H1 (cell line): ENCODE measurements around the gene FRMD4A. TPM values are rescaled to one million over a fixed set of nuclear protein-coding genes. Genes with fewer than 3 reads are reported as not detected.

Experiments used
- CTCF ChIA-PET: fragments of 300-600 bp; sonication (Branson Sonifier 250); formaldehyde crosslinking; loops from one replicate; lab custom pipeline; 2021; ENCODE audit not compliant: partially characterized antibody; lab: Charles Lee
- POLR2A ChIA-PET: fragments of 300-600 bp; sonication (Branson Sonifier 250); formaldehyde crosslinking; loops from one replicate; lab custom pipeline; 2021; ENCODE audit warnings: inconsistent platforms; ENCODE audit not compliant: partially characterized antibody; lab: Charles Lee
- DNase-seq, 2 experiments: peaks; one replicate each; pipeline versions ENCODE4 v3.0.0 to v3.0.0-alpha.2; 2010 to 2022; ENCODE audit warnings: low spot score in 2 of 2, low read depth in 1 of 2, mixed read lengths in 1 of 2
- FAIRE-seq: peaks from 2 replicates; lab custom pipeline; 2011; peaks lifted over from hg19 to GRCh38; lab: Jason Lieb, UNC
- H2AFZ ChIP-seq: 2 replicates; pipeline ENCODE4 v1.8.1; 2012; ENCODE audit warnings: low read length, inconsistent platforms
- H2AK5ac ChIP-seq: 2 replicates; pipeline ENCODE4 v1.6.1; 2013; ENCODE audit warnings: low read depth, low read length
- H2BK120ac ChIP-seq: replicated peaks from 2 replicates; pipeline ENCODE3; 2013; ENCODE audit warnings: low read depth, low read length, inconsistent platforms
- H2BK12ac ChIP-seq: 2 replicates; pipeline ENCODE4 v1.6.1; 2013; ENCODE audit warnings: low read depth, low read length
- H2BK15ac ChIP-seq: 2 replicates; pipeline ENCODE4 v1.6.1; 2013; ENCODE audit warnings: low read length
- H2BK20ac ChIP-seq: 2 replicates; pipeline ENCODE4 v1.6.1; 2013; ENCODE audit warnings: low read length
- H2BK5ac ChIP-seq: 2 replicates; pipeline ENCODE4 v1.6.1; 2013; ENCODE audit warnings: low read depth, low read length
- H3K14ac ChIP-seq: 2 replicates; pipeline ENCODE4 v1.6.1; 2013; ENCODE audit warnings: inconsistent platforms; ENCODE audit not compliant: insufficient read length
- H3K18ac ChIP-seq: 2 replicates; pipeline ENCODE4 v1.6.1; 2013; ENCODE audit warnings: low read length; ENCODE audit errors: extremely low read depth
- H3K23ac ChIP-seq: 2 replicates; pipeline ENCODE4 v1.6.1; 2013; ENCODE audit warnings: inconsistent platforms; ENCODE audit not compliant: insufficient read length
- H3K23me2 ChIP-seq: 2 replicates; pipeline ENCODE4 v1.6.1; 2013; ENCODE audit warnings: low read depth, low read length
- H3K27ac ChIP-seq: 2 replicates; pipeline ENCODE4 v1.6.1; 2011; ENCODE audit warnings: low read depth, low read length, inconsistent platforms
- H3K27me3 ChIP-seq, 4 experiments: replicated peaks in 1 of 4; 1 replicate in 1 of 4; 2 replicates in 3 of 4; pipeline versions ENCODE4 v1.6.1 to v1.8.1; 2011 to 2013; ENCODE audit warnings: low read length in 3 of 4, mild to moderate bottlenecking in 3 of 4, inconsistent platforms in 2 of 4, mixed read lengths in 2 of 4, moderate library complexity in 1 of 4; ENCODE audit not compliant: control insufficient read depth in 3 of 4, insufficient read depth in 3 of 4; ENCODE audit errors: extremely low read depth in 1 of 4
- H3K36me3 ChIP-seq, 4 experiments: 2 replicates each; pipeline versions ENCODE4 v1.6.1 to v1.8.1; 2011 to 2013; ENCODE audit warnings: mild to moderate bottlenecking in 4 of 4, low read length in 3 of 4, moderate library complexity in 2 of 4, control low read depth in 1 of 4, inconsistent platforms in 1 of 4; ENCODE audit not compliant: insufficient read depth in 4 of 4, control insufficient read depth in 2 of 4
- H3K4ac ChIP-seq: replicated peaks from 2 replicates; pipeline ENCODE3; 2013; ENCODE audit warnings: low read length, low read depth, mixed read lengths, inconsistent platforms; ENCODE audit not compliant: insufficient read length
- H3K4me1 ChIP-seq, 4 experiments: replicated peaks in 1 of 4; 1 replicate in 1 of 4; 2 replicates in 3 of 4; pipeline versions ENCODE4 v1.6.1 to v1.8.1; 2011 to 2013; ENCODE audit warnings: low read length in 3 of 4, inconsistent platforms in 2 of 4, mixed read lengths in 1 of 4; ENCODE audit not compliant: insufficient read depth in 4 of 4, control insufficient read depth in 3 of 4
- H3K4me2 ChIP-seq, 2 experiments: 2 replicates each; pipeline versions ENCODE4 v1.6.1 to v1.8.1; 2011 to 2013; ENCODE audit warnings: low read depth in 2 of 2, low read length in 2 of 2, control low read depth in 1 of 2, inconsistent platforms in 1 of 2, mild to moderate bottlenecking in 1 of 2; ENCODE audit not compliant: insufficient read depth in 1 of 2
- H3K4me3 ChIP-seq, 4 experiments: fragments of 200-600, 300-600 bp in 1 of 4; sonication (generic), shearing (Covaris generic), sonication (Bioruptor Twin) in 1 of 4; 2 replicates each; pipeline versions ENCODE4 v1.5.1 to v1.8.1; 2011 to 2016; ENCODE audit warnings: low read length in 4 of 4, low read depth in 3 of 4, control low read depth in 2 of 4, inconsistent platforms in 2 of 4, mild to moderate bottlenecking in 2 of 4, mixed read lengths in 1 of 4, moderate library complexity in 1 of 4; ENCODE audit not compliant: insufficient read depth in 2 of 4; ENCODE audit errors: extremely low read depth in 1 of 4
- H3K56ac ChIP-seq: replicated peaks from 2 replicates; pipeline ENCODE3; 2013; ENCODE audit warnings: low read depth, mild to moderate bottlenecking, mixed read lengths, low read length, inconsistent platforms; ENCODE audit not compliant: insufficient read length
- H3K79me1 ChIP-seq: 2 replicates; pipeline ENCODE4 v1.6.1; 2013; ENCODE audit warnings: low read depth, low read length, control low read depth
- H3K79me2 ChIP-seq, 2 experiments: 2 replicates each; pipeline versions ENCODE4 v1.6.1 to v1.8.1; 2012 to 2013; ENCODE audit warnings: low read length in 2 of 2, mild to moderate bottlenecking in 2 of 2, inconsistent platforms in 1 of 2; ENCODE audit not compliant: insufficient read depth in 2 of 2, control insufficient read depth in 1 of 2
- H3K9ac ChIP-seq, 4 experiments: replicated peaks in 1 of 4; 1 replicate in 1 of 4; 2 replicates in 3 of 4; pipeline versions ENCODE4 v1.6.1 to v1.8.1; 2011 to 2013; ENCODE audit warnings: low read depth in 3 of 4, low read length in 3 of 4, control low read depth in 2 of 4, mild to moderate bottlenecking in 2 of 4, moderate library complexity in 2 of 4, inconsistent platforms in 1 of 4; ENCODE audit errors: extremely low read depth in 1 of 4
- H3K9me3 ChIP-seq, 2 experiments: 2 replicates each; pipeline versions ENCODE4 v1.6.1 to v1.8.1; 2012 to 2013; ENCODE audit warnings: mild to moderate bottlenecking in 2 of 2, moderate library complexity in 2 of 2, control low read depth in 1 of 2, inconsistent platforms in 1 of 2, low read depth in 1 of 2, low read length in 1 of 2, mixed read lengths in 1 of 2; ENCODE audit not compliant: insufficient read depth in 2 of 2
- H4K20me1 ChIP-seq, 2 experiments: replicated peaks in 1 of 2; 2 replicates each; pipeline versions ENCODE3 to v1.8.1; 2011 to 2013; ENCODE audit warnings: inconsistent platforms in 2 of 2, low read length in 2 of 2, mild to moderate bottlenecking in 1 of 2; ENCODE audit not compliant: insufficient read depth in 2 of 2, control insufficient read depth in 1 of 2
- H4K5ac ChIP-seq: 2 replicates; pipeline ENCODE4 v1.6.1; 2013; ENCODE audit warnings: low read length, low read depth, mixed read lengths, inconsistent platforms; ENCODE audit not compliant: insufficient read length
- H4K8ac ChIP-seq: 2 replicates; pipeline ENCODE4 v1.8.0; 2013; ENCODE audit warnings: mild to moderate bottlenecking, moderate library complexity, low read length, inconsistent platforms; ENCODE audit not compliant: insufficient read depth; ENCODE audit errors: extremely low read depth
- H4K91ac ChIP-seq: replicated peaks from 2 replicates; pipeline ENCODE3; 2013; ENCODE audit warnings: low read length, mixed read lengths, inconsistent platforms; ENCODE audit not compliant: insufficient read length
- HDAC6 ChIP-seq: IDR thresholded peaks from one replicate; pipeline ENCODE4 v1.7.1; 2012; ENCODE audit warnings: low read depth, mild to moderate bottlenecking, inconsistent platforms, low read length, moderate library complexity
- RFX5 ChIP-seq: IDR thresholded peaks from 2 replicates; pipeline ENCODE4 v1.6.1; 2011; ENCODE audit warnings: low read depth, low read length, improper control_type of control experiment, borderline replicate concordance
- WGBS, 2 experiments: shearing (Covaris generic) in 1 of 2; methylation state at CpG; one replicate each; pipeline versions ENCODE4 v1.1.6 to v1.1.7; 2013 to 2015; ENCODE audit warnings: low lambda C conversion rate in 2 of 2, mixed read lengths in 2 of 2, inconsistent platforms in 1 of 2, low coverage in 1 of 2, missing lambda C conversion rate in 1 of 2; ENCODE audit not compliant: insufficient replicate concordance in 2 of 2, insufficient coverage in 1 of 2, insufficient read length in 1 of 2; ENCODE audit errors: extremely low coverage in 1 of 2, missing lambda C conversion rate in 1 of 2; 5-methylcytosine and 5-hydroxymethylcytosine counted together
- polyA plus RNA-seq, 7 experiments: library from polyadenylated mRNA; depleted of rRNA in 3 of 7; stranded (reverse) in 5 of 7; unstranded in 2 of 7; fragments of >200 nt in 5 of 7; fragments of 200-250 nt in 2 of 7; gene quantifications; 1 replicate in 5 of 7; 2 replicates in 1 of 7; 4 replicates in 1 of 7; pipeline versions ENCODE4 v1.2.1 to v1.2.3, GENCODE V29; 2011 to 2013; ENCODE audit warnings: missing spikeins in 2 of 7, mixed read lengths in 2 of 7
- total RNA-seq: library from RNA; stranded (reverse); fragmentation: NEBNext Ultra II Directional; extraction: Animal tissue kit (Norgen Biotek cat#: 25700); gene quantifications from 2 replicates; pipeline ENCODE4 v1.2.1, GENCODE V29; 2021

FRMD4A gene
- total and polyA plus RNA-seq, 2 of the 8 experiments (the other 6 are each of a cell fraction or from before 2014, with no cell fraction given), result 38.6 to 39.6 TPM

- H4K91ac ChIP-seq, result no peak overlapping the region
- POLR2A ChIA-PET, result interaction anchor here (2.0 kb wide), 1 partner anchor 9 kb away, joined by 5 read pairs; no protein-coding TSS in a partner anchor
- FAIRE-seq (no peak), DNase-seq (no peak)
- H3K27ac ChIP-seq, result no peak overlapping the region
- no peak overlapping the region for H2BK20ac ChIP-seq
- no peak overlapping the region for H3K14ac ChIP-seq
- 94% methylated on average over 7 of the region's 7 CpGs; no CpG with 5 or more reads in 1 of the 2 experiments for WGBS, 2 experiments
- no peaks in the 10 kb centered on the region for H4K20me1 ChIP-seq
- no peaks in the 10 kb centered on the region for H3K9me3 ChIP-seq
- no peak overlapping the region for H2BK5ac ChIP-seq
- H4K5ac ChIP-seq, result no peak overlapping the region
- no peak overlapping the region for H2BK12ac ChIP-seq
- H3K36me3 ChIP-seq, result no peaks in the 10 kb centered on the region
- H2AFZ ChIP-seq, result no peak overlapping the region
- H3K4me3 ChIP-seq, result no peak overlapping the region
- no peaks in the 10 kb centered on the region for H3K27me3 ChIP-seq
- no peak overlapping the region for H3K9ac ChIP-seq
- no peak overlapping the region for H3K4me2 ChIP-seq
- no peak overlapping the region for H3K56ac ChIP-seq
- CTCF ChIA-PET, result interaction anchor here (0.5 to 2.0 kb wide), 8 partner anchors 9 to 247 kb away, joined by 3 to 7 read pairs (median 3); no protein-coding TSS in a partner anchor
- no peaks in the 10 kb centered on the region for H3K23me2 ChIP-seq
- H3K4me1 ChIP-seq, result no peaks in the 10 kb centered on the region; a peak in 1 of 7 replicates
- no peak overlapping the region for H3K18ac ChIP-seq
- H3K23ac ChIP-seq, result no peak overlapping the region
- H3K4ac ChIP-seq, result no peak overlapping the region
- H2AK5ac ChIP-seq, result no peak overlapping the region
- H2BK120ac ChIP-seq, result no peak overlapping the region
- H2BK15ac ChIP-seq, result no peak overlapping the region
- no peaks in the 10 kb centered on the region for H3K79me2 ChIP-seq
- no peaks in the 10 kb centered on the region for H3K79me1 ChIP-seq
- H4K8ac ChIP-seq, result no peak overlapping the region
- TF ChIP-seq RFX5 (no peak), HDAC6 (no peak)
Measured at GRCh38 chr10:13633689-13634088, 697.0 kb downstream of the FRMD4A start.
